ENCODE results near the gene SUN1.

DNA sequence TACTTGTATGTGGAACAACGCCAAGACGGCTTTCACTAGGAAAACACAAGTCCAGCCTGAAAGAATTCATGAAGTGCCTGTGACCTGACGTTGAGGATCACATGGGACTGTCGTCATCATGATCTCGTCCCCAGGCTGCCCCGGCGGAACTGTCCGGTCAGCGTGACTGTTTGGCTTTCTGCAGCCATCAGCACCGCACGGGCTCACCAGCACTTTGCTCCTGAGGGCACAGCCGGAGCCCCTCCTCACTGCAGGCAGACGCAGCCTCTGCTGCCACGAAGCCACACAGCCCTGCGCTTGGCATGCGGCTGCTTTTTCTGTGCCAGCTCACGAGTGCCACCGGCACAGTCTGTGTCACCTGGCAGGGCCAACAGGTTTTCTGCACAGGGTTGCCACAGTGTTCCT, 34.7 kb downstream of the SUN1 start:
- TF ChIP-seq SMC3 (IDR thresholded peaks at IDR 0.05; ENCODE audit: low read depth, low read length) (no peak), REST (IDR thresholded peaks at IDR 0.05; ENCODE audit: low read depth, low read length) (no peak), MXI1 (IDR thresholded peaks at IDR 0.05; ENCODE audit: low read depth, low read length) (no peak), POLR2AphosphoS5 (IDR thresholded peaks at IDR 0.05; ENCODE audit: low read depth, low read length) (no peak), CHD2 (IDR thresholded peaks at IDR 0.05; ENCODE audit: low read length, partially characterized antibody) (no peak)
- TF ChIP-seq, protein P1, sequence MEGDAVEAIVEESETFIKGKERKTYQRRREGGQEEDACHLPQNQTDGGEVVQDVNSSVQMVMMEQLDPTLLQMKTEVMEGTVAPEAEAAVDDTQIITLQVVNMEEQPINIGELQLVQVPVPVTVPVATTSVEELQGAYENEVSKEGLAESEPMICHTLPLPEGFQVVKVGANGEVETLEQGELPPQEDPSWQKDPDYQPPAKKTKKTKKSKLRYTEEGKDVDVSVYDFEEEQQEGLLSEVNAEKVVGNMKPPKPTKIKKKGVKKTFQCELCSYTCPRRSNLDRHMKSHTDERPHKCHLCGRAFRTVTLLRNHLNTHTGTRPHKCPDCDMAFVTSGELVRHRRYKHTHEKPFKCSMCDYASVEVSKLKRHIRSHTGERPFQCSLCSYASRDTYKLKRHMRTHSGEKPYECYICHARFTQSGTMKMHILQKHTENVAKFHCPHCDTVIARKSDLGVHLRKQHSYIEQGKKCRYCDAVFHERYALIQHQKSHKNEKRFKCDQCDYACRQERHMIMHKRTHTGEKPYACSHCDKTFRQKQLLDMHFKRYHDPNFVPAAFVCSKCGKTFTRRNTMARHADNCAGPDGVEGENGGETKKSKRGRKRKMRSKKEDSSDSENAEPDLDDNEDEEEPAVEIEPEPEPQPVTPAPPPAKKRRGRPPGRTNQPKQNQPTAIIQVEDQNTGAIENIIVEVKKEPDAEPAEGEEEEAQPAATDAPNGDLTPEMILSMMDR (IDR thresholded peaks at IDR 0.05): no peak
